CD4-positive, alpha-beta T cell treated with Interleukin-2 at 100 ng/mL for 4 hours (primary cell): Measurements from ENCODE around the gene CADM2.
"Not testable (repeated sequence)": the region's sequence is repeated elsewhere in the genome, so short reads cannot be mapped to it uniquely, and the experiment has no call there.

Experiments
- DNase-seq: peaks from one replicate; pipeline ENCODE4 v3.0.0-alpha.2; 2020; ENCODE audit warnings: low spot score

CADM2 gene

DNA sequence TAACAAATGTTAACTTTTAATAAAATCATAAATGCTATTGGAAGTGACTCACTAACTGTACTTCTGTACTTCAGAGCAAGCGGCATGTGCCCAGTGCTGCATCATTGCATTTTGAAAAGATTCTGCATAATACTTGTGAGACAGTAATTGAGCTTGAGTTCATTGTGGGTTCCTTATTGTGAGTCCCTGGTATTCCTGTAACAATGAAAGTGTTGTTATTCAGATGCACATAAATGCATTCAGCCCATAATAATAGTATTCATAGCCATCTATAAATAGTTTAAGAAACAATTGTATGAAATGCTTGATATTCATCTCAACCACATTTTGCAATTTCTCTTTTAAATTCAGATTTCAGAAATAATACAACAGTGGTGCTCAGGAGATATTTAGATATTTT, 976.4 kb downstream of the CADM2 start:
- DNase-seq = no peak

DNA sequence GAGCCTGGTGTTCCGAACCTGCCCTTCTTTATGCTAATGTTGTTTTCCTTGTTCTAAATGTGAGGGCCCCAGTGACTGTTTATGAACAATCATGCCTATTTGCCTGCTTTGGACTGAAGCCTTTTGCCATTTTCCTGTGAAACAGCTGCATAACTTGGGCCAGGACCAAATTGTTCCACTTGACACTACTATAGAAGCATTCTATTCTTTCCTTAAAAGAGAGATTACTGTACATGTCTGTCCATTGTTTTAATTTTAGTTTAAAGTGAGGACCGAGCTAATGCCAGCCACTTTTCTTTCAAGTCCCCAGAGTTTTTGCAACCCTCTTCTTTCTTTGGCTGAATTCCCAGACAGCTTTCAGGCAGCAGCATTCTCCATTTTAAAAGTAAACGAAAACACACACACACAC, 980.3 kb downstream of the CADM2 start:
- no peak for DNase-seq

DNA sequence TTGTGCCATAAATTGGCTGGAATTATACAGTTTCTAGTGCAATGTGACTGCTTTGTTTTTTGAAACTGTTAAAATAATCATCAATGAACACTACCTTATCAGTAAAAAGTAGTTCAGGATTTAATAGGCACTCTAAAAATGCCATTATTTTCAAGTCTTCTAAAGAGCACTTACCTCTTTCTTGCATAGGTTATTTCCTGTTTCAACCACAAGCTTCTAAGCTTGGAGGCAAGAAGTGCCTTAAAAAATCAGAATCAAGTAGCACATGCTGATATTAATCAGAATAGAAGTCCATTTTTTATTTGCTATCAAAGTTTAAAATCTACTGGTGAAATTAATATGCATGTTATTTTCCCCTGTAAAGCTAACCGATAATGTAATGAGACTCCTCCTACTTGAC, 991.6 kb downstream of the CADM2 start:
- DNase-seq = no peak

DNA sequence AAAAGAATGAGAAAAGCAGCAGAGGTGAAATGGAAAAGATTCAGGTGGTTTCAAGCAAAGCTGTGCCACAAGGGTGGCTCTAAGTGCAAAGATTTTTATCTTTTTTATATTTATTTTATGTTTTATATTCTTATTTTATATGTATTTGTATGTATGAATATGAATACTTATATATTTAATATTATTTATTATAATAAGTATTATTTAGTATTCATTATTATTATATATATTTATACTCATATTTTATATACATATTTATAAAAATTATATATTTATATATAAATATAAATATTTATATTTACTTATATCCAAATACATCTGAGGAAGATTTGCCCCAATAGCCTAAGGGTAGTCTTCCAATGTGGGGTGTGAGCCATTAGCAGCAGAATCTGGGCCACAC, 1002.0 kb downstream of the CADM2 start:
- no peak for DNase-seq

DNA sequence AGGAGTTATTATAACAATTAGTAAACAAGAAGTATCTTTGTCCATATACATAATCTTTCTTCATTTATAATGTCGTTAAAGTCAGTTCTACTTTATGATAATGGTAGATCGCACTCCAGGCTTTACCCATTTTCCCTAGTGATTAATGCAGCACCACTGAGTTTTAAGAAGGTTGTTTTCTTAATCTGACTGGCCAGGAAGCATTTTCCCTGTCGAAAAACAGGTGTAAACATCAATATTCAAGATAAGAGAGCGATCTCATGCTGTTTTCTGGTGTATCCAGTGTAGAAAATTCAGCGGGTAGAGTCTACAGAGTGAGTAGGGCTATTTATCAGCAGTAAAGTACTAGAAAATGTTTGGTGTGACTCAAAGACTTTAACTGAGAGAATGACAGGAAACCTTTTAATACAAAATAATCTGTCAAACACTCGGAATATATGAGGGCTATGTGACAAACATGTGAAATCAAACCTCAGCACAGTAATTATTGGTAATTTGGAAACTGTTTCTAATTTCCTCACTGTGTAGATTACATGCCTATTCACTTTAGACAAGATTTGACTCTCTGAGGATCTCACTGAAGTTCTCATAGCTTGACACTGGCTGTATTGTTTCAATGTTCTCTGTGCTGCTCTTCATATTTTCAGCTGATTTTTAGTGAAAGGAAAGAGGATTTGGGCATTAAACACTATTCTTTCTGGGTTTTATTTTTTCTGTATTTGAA, 1019.0 kb downstream of the CADM2 start:
- no peak for DNase-seq

DNA sequence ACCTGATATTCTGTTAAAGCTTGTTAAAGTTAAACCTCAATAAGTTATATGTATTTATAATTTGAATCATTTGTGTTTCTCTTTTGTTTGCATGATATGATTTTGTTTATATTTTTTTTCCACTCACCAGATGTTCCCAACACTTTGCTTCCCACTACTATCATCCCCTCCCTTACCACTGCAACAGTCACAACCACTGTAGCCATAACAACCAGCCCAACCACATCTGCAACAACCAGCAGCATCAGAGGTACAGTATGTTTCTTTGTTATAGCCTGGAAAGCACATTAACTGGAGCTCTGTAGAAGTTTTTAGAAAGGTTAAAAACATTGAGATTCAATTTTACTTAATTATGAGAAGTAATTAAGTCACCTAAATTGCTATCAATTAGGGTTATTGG, 1020.2 kb downstream of the CADM2 start:
- DNase-seq = no peak

DNA sequence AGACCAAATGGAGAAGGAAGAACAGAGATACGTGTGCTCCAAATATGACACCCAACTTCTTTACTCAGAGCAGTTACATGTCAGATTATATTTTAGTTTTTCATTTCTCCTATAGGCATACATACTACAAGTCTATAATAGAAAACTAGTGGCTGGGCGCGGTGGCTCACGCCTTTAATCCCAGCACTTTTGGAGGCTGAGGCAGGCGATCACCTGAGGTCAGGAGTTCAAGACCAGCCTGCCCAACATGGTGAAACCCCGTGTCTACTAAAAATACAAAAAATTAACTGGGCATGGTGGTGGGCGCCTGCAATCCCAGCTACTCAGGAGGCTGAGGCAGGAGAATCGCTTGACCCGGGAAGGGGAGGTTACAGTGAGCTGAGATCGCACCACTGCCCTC, 1030.8 kb downstream of the CADM2 start:
- DNase-seq = not testable (repeated sequence)

DNA sequence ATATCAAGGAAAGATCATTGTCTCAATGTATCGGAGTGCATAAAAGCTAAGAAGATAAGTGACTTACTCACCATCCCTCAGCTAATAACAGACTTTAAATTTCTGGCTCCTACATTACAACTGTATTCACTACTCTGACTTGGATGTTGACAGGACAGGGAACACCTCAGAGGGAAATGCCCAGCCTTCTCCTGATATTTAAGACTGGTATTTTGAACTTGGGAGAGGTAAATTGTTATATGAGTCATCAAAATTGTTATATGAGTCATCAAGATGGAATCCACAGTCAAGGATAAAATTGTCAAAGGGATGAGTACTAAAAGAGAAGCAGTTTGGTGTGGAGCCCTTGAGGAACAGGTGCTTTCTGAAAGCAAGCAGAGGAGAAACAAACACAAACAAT, 1070.8 kb downstream of the CADM2 start:
- no peak for DNase-seq

DNA sequence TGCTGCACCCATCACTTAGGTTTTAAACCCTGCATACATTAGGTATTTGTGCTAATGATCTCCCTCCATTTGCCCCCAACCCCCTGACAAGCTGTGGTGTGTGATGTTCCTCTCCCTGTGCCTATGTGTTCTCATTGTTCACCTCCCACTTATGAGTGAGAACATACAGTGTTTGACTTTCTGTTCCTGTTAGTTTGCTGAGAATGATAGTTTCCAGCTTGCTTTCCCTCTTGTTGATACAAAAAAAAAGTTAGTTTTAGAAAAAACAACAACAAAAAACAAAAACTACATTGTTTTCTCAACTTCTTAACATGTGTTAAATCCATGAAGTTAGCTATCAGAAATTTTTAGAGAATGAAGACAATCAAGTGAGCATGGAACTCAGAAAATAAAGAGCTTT, 1079.1 kb downstream of the CADM2 start:
- DNase-seq = no peak

DNA sequence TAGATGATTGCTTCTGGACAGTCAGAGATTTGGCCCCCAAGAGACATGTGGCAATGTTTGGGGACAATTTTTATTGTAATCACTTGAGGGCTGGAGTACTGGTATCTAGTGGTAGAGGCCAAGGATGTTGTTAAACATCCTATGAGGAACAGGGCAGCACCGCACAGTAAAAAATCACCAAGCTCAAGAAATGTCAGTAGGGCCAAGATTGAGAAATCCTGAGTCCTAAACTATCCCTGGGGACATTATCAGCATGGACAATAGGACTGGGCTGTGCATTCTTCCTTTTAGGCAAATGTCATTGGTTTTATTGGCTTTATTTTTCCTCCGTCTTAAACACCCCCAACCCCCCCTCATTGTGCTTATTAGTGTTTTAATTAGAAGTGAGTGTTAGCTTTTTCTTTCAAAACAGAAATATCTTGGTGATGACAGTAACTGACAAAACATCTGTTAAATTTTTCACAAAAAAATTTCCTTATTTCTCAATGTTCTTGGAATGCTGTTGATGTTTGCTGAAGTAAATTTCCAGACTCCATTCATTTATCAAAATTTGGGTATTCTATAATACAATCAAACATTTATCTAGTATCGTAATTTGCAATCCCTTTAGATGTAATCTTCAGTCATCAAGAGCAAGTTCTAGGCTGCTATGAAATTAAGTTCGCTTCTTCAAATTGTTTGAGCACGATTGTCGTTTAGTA, 1087.8 kb downstream of the CADM2 start:
- no peak for DNase-seq

DNA sequence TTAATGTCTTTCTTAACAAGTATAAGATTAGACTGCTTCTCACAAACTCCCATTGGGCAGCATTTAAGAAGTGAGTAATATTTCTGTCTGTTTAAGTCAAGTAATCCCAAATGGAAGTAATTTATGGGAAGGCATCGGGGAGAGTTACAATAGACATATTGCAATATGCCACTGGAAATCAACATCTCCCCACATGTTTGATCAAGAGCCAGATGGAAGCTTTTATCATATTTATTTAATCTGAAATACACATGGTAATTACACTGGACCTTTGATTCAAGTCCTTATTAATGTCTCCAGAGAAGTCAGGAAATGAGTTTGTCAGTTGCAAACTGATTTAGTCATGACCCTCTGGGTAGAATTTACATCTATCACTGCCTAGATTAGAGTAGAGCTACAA, 1088.4 kb downstream of the CADM2 start:
- no peak for DNase-seq

DNA sequence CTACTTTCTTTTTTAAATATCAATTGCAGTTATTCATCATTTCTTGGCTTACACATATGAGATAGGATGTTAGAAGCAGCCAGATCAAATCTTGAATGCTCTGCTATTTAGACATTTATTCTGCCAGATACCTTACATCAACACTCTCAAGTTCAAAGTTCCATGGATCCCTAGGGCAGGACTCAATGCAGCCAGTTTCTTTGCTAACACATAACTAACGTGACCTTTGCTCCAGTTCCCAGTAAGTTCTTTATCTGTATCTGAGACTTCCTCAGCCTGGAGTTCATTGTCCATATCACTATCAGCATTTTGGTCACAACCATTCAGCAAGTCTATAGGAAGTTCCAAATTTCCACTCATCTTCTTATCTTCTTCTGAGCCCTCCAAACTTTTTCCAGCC, 1092.3 kb downstream of the CADM2 start:
- DNase-seq = no peak

DNA sequence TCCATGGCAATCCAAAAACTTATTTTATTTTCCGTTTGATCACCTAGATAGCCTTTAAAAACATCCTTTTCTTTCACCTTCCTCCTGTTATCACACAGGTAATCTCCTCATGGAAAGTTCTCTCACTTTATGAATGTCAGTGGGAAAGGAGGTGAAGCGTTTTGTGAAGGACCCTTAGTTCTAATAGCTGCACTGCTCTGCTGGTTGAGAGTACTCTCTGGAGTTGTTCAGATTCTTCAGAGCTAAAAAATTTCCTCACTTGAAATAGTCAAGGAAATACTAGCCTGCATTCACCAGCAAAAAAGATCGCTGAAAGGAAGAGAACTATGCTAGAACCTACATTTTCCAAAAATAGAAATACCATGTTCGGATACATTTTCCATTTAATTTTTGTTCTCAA, 1097.2 kb downstream of the CADM2 start:
- DNase-seq = no peak

DNA sequence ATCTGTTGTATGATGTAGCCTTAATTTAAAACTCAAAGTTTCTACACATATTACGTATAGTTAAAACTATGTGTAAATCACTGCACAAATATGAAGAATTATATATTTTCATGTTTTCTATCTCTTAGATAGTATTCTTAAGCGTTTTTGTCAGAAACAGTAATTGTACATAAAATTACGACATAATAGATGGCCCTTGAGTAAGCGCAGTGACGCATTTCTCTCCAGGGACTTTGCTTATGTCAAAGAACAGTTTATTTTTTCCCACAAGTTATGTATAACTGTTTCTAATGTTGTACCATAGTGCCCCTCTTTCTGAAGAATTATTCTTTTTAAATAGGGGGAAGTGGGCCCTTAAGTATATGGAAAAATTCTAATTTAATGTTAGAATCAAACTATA, 1098.2 kb downstream of the CADM2 start:
- DNase-seq = no peak

DNA sequence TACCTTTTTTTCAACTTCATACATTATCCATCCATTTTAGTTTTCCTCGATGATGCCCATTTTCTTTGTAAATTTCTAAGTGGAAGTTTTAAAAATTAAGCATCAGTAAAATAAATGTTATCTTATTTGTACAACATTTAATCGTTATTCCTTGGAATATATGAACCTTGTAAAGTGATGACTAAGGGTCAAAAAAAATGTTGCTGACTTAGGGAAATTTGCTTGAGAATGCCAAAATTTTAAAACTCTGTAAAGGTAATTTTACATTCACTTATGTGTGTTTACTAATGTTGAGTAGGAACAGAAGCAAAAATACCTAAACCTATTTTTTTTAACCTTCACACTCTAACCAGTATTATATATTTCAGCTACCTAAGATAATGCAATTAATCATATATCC, 1115.0 kb downstream of the CADM2 start:
- DNase-seq = no peak

DNA sequence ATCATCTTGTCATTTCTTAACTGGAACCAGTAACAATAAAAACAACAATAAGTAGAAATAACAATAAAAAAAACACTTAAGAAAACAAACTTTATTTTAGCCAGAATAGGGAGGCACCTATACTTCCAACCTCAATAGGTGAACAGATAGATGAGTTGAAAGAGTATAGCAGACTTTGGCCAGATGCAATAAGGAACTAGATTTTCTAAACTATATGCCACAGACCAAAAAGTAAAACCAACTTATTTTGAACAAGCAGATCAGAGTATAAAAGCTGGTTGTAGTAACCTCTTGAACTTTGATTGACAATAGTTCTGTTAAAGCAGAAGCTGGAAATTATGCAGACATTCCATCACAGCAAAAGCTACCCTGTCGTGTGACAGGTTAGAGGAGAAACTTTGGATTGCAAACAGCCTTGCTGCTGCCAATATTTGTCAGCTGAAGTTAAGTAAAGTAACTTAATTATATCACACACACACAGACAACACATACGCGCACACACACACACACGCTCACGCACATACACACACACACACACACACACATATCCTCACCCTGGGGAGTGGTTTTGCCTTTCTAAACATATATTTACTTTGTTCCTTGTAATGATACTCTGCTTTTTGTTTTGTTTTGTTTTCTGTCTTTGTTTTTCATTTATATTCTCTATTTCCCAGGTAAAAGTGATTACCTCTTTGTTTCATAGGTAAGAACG, 1128.5 kb downstream of the CADM2 start:
- DNase-seq = no peak

DNA sequence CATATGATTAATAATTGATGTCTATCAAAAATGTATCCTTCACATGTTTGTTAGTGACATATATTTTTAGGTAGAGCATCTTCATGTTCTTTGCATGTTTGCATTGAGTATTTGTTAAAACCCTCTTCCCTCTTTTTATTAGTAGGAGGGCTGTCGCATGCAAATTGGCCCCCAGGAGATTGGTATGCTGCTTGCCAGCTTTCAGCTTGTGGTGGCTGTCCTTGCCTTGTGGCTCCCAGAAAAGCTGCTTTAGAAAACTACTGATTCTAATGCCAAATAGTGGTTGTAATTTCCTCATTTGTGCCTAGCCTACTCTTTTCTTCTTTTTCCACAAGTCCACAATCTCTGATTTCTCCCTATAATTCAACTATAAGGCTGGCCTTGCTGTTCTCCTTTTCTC, 1145.4 kb downstream of the CADM2 start:
- no peak for DNase-seq

DNA sequence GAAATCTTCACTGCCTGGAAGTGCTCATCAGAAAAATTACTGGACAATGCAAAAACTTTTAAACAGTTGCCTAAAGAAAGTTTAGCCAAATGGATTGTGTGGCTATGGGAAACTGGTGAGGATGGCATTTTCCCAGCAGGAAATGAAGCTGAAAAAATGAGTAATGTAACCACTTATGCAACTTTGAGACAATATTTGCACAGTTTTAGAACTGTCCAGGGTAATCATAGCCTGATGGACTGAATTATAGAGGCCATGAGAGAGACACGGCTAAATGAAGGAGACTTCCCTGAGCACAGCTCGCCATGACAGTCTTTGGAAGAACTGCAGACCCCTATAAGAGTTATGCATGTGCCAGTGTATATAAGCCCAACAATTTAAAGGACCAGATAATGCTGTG, 1150.6 kb downstream of the CADM2 start:
- no peak for DNase-seq
